Measurements from ENCODE around the gene ROPN1B.
"Not testable (repeated sequence)": the region's sequence is repeated elsewhere in the genome, so short reads cannot be mapped to it uniquely, and the experiment has no call there.

Gene ROPN1B

DNA sequence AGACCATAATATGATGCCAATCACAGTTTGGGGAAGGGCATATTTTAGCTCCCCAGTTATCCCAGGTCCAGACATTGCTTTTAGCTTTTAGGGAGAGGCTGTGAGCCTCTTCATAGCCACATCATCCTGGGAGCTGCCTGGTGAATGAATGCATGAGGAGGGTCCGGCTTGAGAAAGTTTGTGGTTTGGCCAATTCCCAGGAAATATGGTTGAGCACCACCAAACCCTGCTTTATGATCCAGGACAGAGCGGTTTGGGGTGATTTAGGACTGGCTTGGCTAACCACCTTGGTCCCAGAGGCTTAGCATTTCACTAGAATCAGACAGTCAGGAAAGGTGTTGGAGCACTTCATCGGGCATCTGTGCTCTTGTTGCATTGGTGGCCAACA is 7.0 kb downstream of the ROPN1B start:
- not testable (repeated sequence) for H3K18ac ChIP-seq (ENCODE audit: low read length); H2AK5ac ChIP-seq (ENCODE audit: low read length); H2BK120ac ChIP-seq (ENCODE audit: low read depth, low read length); H3K27ac ChIP-seq (ENCODE audit: low read depth, low read length); H3K4me3 ChIP-seq (ENCODE audit: low read length); H3K27me3 ChIP-seq (ENCODE audit: insufficient read depth, low read length, poor library complexity); H3K79me2 ChIP-seq (ENCODE audit: control insufficient read depth, insufficient read depth, low read length); H4K5ac ChIP-seq (ENCODE audit: low read length); H3K36me3 ChIP-seq (ENCODE audit: control insufficient read depth, insufficient read depth, low read length); H3K9ac ChIP-seq (ENCODE audit: low read length); H3K4me2 ChIP-seq (ENCODE audit: low read length); H3K56ac ChIP-seq (ENCODE audit: low read length); H3K23ac ChIP-seq (ENCODE audit: low read length); H2BK5ac ChIP-seq (ENCODE audit: low read length); H4K8ac ChIP-seq (ENCODE audit: low read depth, low read length); H3K4ac ChIP-seq (ENCODE audit: low read depth, low read length); H3K4me1 ChIP-seq (ENCODE audit: control insufficient read depth, low read depth, low read length); DNase-seq; H3K79me1 ChIP-seq (ENCODE audit: low read length); H2BK15ac ChIP-seq (replicated peaks; ENCODE audit: low read depth)
- no CpG with 5 or more reads among the region's 3 CpGs for WGBS (ENCODE audit: extremely low coverage, insufficient coverage, low lambda C conversion rate)

DNA sequence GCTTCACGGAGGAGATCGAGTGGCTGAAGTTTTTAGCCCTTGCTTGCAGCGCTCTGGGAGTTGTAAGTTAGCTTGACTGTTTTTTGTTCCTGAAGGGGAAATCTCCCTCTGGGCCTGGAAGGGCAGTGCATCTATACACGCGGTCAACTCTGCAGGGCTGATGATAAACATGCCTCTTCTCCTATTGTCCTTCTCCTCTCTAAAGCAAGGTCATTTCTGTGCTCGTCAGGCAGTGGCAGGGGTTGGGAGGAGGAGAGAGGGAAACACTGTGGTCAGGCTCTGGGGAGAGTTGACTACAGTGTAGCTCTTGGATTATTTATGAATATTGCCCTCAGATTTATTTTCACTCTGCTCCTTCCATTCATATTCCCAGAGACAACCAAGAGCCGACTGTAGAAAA is 8.1 kb downstream of the ROPN1B start:
- H2BK120ac ChIP-seq (ENCODE audit: low read depth, low read length); H3K56ac ChIP-seq (ENCODE audit: low read length); H2BK15ac ChIP-seq (replicated peaks; ENCODE audit: low read depth); H3K4me1 ChIP-seq (ENCODE audit: control insufficient read depth, low read depth, low read length); H3K4me2 ChIP-seq (ENCODE audit: low read length); H4K8ac ChIP-seq (ENCODE audit: low read depth, low read length); H3K4me3 ChIP-seq (ENCODE audit: low read length); H3K23ac ChIP-seq (ENCODE audit: low read length); H4K5ac ChIP-seq (ENCODE audit: low read length); H3K36me3 ChIP-seq (ENCODE audit: control insufficient read depth, insufficient read depth, low read length); DNase-seq; H3K9ac ChIP-seq (ENCODE audit: low read length); H3K27ac ChIP-seq (ENCODE audit: low read depth, low read length); H3K27me3 ChIP-seq (ENCODE audit: insufficient read depth, low read length, poor library complexity); H3K79me2 ChIP-seq (ENCODE audit: control insufficient read depth, insufficient read depth, low read length); H3K18ac ChIP-seq (ENCODE audit: low read length); H3K79me1 ChIP-seq (ENCODE audit: low read length); H2AK5ac ChIP-seq (ENCODE audit: low read length); H2BK5ac ChIP-seq (ENCODE audit: low read length); H3K4ac ChIP-seq (ENCODE audit: low read depth, low read length): not testable (repeated sequence)
- WGBS (ENCODE audit: extremely low coverage, insufficient coverage, low lambda C conversion rate), result no CpG with 5 or more reads among the region's 7 CpGs

DNA sequence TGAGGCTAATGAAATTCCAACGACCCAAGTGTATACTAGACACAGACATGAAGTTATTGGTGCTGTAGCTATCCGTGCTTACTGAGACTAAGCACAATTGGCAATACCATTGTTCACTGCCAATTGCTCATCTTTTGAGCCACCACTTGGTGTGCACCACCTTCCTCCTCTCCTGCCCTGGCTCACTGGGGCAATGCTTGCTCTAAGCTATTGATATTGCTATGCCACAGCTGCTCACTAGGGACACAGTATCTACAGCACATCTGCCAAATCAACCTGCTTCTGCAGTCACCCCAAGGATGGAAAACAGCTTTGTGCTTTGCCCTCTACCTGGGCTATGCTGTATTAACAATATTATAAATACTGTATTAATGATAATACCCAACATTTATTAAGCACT is 16.0 kb downstream of the ROPN1B start:
- H3K79me2 ChIP-seq (ENCODE audit: control insufficient read depth, insufficient read depth, low read length); H3K36me3 ChIP-seq (ENCODE audit: control insufficient read depth, insufficient read depth, low read length); H4K5ac ChIP-seq (ENCODE audit: low read length); H2AK5ac ChIP-seq (ENCODE audit: low read length); H3K79me1 ChIP-seq (ENCODE audit: low read length); H3K9ac ChIP-seq (ENCODE audit: low read length); H3K23ac ChIP-seq (ENCODE audit: low read length); H3K56ac ChIP-seq (ENCODE audit: low read length); H2BK5ac ChIP-seq (ENCODE audit: low read length); H3K27ac ChIP-seq (ENCODE audit: low read depth, low read length); H3K4me1 ChIP-seq (ENCODE audit: control insufficient read depth, low read depth, low read length); DNase-seq; H2BK15ac ChIP-seq (replicated peaks; ENCODE audit: low read depth); H4K8ac ChIP-seq (ENCODE audit: low read depth, low read length); H3K18ac ChIP-seq (ENCODE audit: low read length); H2BK120ac ChIP-seq (ENCODE audit: low read depth, low read length); H3K27me3 ChIP-seq (ENCODE audit: insufficient read depth, low read length, poor library complexity); H3K4ac ChIP-seq (ENCODE audit: low read depth, low read length); H3K4me2 ChIP-seq (ENCODE audit: low read length); H3K4me3 ChIP-seq (ENCODE audit: low read length): not testable (repeated sequence)
- no CpG with 5 or more reads among the region's 2 CpGs for WGBS (ENCODE audit: extremely low coverage, insufficient coverage, low lambda C conversion rate)

DNA sequence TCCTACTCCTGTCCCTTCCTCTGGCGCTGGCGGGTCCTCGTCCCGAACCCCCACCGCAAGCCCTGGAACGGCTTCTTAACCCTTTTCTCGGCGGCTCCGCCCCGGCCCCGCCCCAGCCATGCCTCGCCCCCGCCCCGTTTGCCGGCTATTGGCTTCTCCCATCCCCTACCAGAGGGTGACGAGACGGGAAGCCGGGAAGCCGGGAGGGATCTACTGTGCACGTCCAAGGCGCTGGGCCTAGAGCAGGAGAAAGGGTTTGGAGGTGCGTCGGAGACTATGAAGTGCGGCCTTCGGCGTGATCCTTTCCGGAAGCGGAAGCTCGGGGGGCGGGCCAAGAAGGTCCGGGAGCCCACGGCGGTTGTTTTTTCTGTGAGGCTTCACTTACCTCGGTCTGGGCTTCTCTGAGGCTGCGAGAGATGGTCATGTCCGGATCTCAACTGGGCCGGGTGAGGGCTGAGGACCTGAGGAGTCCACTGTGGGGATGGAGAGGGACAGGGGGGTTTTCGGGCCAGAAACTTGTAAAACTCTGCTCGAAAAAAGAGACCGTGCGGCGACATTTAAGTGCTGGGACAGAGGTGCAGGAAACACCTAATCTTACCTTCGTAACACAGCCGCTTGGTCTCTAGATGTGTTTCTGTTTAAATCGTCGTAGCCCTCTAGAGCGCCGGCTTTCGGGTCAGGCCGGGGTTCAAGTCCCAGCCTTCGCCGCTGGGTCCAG is 21.4 kb downstream of the ROPN1B start:
- peak overlapping the region; percentile 62 for H3K4me3 ChIP-seq (ENCODE audit: low read length)
- H2AK5ac ChIP-seq (ENCODE audit: low read length), result no peak overlapping the region
- peak overlapping the region; percentile 8 for H3K27ac ChIP-seq (ENCODE audit: low read depth, low read length)
- H3K4ac ChIP-seq (ENCODE audit: low read depth, low read length), result peak overlapping the region; percentile 70
- no peak overlapping the region for H4K5ac ChIP-seq (ENCODE audit: low read length)
- no peaks in the 10 kb centered on the region for H3K36me3 ChIP-seq (ENCODE audit: control insufficient read depth, insufficient read depth, low read length)
- whole genome bisulfite sequencing (ENCODE audit: extremely low coverage, insufficient coverage, low lambda C conversion rate), result no CpG with 5 or more reads among the region's 52 CpGs
- H3K4me1 ChIP-seq (ENCODE audit: control insufficient read depth, low read depth, low read length), result no peaks in the 10 kb centered on the region
- H3K79me2 ChIP-seq (ENCODE audit: control insufficient read depth, insufficient read depth, low read length), result no peaks in the 10 kb centered on the region
- no peak overlapping the region for H2BK5ac ChIP-seq (ENCODE audit: low read length)
- peak overlapping the region; percentile 72 for H3K9ac ChIP-seq (ENCODE audit: low read length)
- peak overlapping the region; percentile 39 for H4K8ac ChIP-seq (ENCODE audit: low read depth, low read length)
- H2BK120ac ChIP-seq (ENCODE audit: low read depth, low read length), result peak overlapping the region; percentile 18
- peak; percentile 94 for DNase-seq
- no peak overlapping the region for H2BK15ac ChIP-seq (replicated peaks; ENCODE audit: low read depth)
- no peaks in the 10 kb centered on the region for H3K27me3 ChIP-seq (ENCODE audit: insufficient read depth, low read length, poor library complexity)
- peak overlapping the region; percentile 40 for H3K4me2 ChIP-seq (ENCODE audit: low read length)
- H3K23ac ChIP-seq (ENCODE audit: low read length), result no peak overlapping the region
- peak overlapping the region; percentile 87 for H3K18ac ChIP-seq (ENCODE audit: low read length)
- peak overlapping the region; percentile 78 for H3K56ac ChIP-seq (ENCODE audit: low read length)
- H3K79me1 ChIP-seq (ENCODE audit: low read length), result no peaks in the 10 kb centered on the region

DNA sequence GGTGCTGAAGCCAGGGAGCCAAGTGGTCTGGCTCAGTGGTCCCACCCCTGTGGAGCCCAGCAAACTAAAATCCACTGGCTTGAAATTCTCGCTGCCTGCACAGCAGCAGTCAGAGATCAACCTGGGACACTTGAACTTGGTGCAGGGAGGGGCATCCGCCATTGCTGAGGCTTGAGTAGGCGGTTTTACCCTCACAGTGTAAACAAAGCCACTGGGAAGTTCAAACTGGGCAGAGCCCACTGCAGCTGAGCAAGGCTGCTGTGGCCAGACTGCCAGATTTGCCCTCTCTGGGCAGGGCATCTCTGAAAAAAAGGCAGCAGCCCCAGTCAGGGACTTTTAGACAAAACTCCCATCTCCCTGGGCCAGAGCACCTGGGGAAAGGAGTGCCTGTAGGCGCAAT is 27.8 kb downstream of the ROPN1B start:
- not testable (repeated sequence) for H2BK5ac ChIP-seq (ENCODE audit: low read length); H3K4ac ChIP-seq (ENCODE audit: low read depth, low read length); H2BK120ac ChIP-seq (ENCODE audit: low read depth, low read length); H2AK5ac ChIP-seq (ENCODE audit: low read length); H4K8ac ChIP-seq (ENCODE audit: low read depth, low read length); H3K9ac ChIP-seq (ENCODE audit: low read length); H3K56ac ChIP-seq (ENCODE audit: low read length); H3K18ac ChIP-seq (ENCODE audit: low read length); H3K27ac ChIP-seq (ENCODE audit: low read depth, low read length); H3K4me3 ChIP-seq (ENCODE audit: low read length); H3K4me1 ChIP-seq (ENCODE audit: control insufficient read depth, low read depth, low read length); H3K79me2 ChIP-seq (ENCODE audit: control insufficient read depth, insufficient read depth, low read length); H3K4me2 ChIP-seq (ENCODE audit: low read length); H2BK15ac ChIP-seq (replicated peaks; ENCODE audit: low read depth); DNase-seq; H4K5ac ChIP-seq (ENCODE audit: low read length); H3K36me3 ChIP-seq (ENCODE audit: control insufficient read depth, insufficient read depth, low read length); H3K23ac ChIP-seq (ENCODE audit: low read length); H3K79me1 ChIP-seq (ENCODE audit: low read length); H3K27me3 ChIP-seq (ENCODE audit: insufficient read depth, low read length, poor library complexity)
- WGBS (ENCODE audit: extremely low coverage, insufficient coverage, low lambda C conversion rate), result no CpG with 5 or more reads among the region's 4 CpGs

DNA sequence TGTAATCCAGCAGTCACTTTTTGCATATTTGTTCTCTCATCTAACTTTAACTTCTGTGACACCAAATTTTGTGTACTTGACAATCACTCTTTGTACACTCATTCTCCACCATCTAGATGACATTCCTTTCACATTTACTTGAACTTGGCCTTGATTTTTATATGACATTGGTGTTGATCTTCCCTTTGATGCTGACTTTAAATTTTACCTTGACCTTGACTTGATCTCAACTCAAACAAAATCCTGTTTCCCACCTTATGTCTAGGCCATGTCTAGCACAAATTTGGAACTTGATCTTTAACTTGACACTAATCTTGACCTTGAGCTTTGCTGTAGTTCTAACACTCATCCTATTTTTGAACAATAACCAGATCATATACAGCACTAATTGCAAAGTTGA is 33.2 kb downstream of the ROPN1B start:
- Histone ChIP-seq H3K4ac (ENCODE audit: low read depth, low read length) (no peak overlapping the region), H4K8ac (ENCODE audit: low read depth, low read length) (no peak overlapping the region), H3K27me3 (ENCODE audit: insufficient read depth, low read length, poor library complexity) (no peaks in the 10 kb centered on the region), H2BK15ac (replicated peaks; ENCODE audit: low read depth) (no peak overlapping the region), H4K5ac (ENCODE audit: low read length) (no peak overlapping the region), H2BK120ac (ENCODE audit: low read depth, low read length) (no peak overlapping the region), H3K79me1 (ENCODE audit: low read length) (no peaks in the 10 kb centered on the region), H3K79me2 (ENCODE audit: control insufficient read depth, insufficient read depth, low read length) (no peaks in the 10 kb centered on the region), H3K9ac (ENCODE audit: low read length) (no peak overlapping the region), H3K23ac (ENCODE audit: low read length) (no peak overlapping the region), H3K27ac (ENCODE audit: low read depth, low read length) (no peak overlapping the region), H3K56ac (ENCODE audit: low read length) (no peak overlapping the region), H3K4me2 (ENCODE audit: low read length) (no peak overlapping the region), H2BK5ac (ENCODE audit: low read length) (no peak overlapping the region), H3K18ac (ENCODE audit: low read length) (no peak overlapping the region), H2AK5ac (ENCODE audit: low read length) (no peak overlapping the region), H3K4me1 (ENCODE audit: control insufficient read depth, low read depth, low read length) (no peaks in the 10 kb centered on the region), H3K4me3 (ENCODE audit: low read length) (no peak overlapping the region), H3K36me3 (ENCODE audit: control insufficient read depth, insufficient read depth, low read length) (no peaks in the 10 kb centered on the region)
- no peak for DNase-seq

Data from mesendoderm (in vitro differentiated cells).